ENCODE measurements around the gene MTA2. TPM values are rescaled to one million over a fixed set of nuclear protein-coding genes. Genes with fewer than 3 reads are reported as not detected.

Gene MTA2
- polyA plus RNA-seq, 1 donor from 2014 or later, result 130 TPM

- Histone ChIP-seq H3K79me2 (replicated peaks; ENCODE audit: insufficient read depth, low read length) (no peaks in the 10 kb centered on the region), H2AFZ (ENCODE audit: low read depth, low read length) (no peak overlapping the region)
These were observed 46.1 kb downstream of the MTA2 start for GRCh38 chr11:62555464-62556107.

DNA sequence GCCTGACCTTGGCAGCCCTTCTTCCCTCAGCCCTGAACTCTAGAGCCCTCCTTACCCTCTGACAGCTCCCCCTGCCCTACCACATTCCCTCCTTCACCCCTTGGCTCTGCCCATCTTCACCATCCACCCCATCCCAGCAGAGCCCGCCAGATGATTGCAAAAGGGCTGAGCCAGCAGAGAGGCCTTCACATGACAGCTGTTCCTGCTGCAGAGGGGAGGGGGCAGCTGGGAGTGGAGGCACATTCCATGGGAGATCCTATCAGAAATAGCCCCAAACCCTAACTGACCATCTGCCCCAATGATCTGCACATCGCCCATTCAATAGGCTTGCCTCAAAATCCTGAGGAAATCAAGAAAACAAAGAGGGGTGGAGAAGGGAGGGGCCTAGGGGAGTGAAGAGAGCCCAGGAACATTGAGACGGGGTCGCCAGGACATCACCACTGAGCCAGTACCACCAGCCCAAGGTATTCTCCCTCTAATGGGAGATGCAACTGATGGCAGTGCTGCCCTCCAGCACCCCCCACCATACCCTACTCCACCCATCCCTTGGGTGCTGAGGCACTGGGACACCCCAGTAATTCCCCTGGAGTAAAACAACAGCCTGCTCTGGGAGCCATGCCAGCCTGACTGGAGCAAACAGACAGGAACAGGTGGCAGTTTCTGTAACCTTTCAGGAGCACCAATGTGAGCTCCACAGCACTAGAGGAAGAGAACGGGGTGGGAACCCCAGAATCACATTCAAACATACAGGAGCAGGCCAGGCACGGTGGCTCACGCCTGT lies 47.1 kb downstream of the MTA2 start:
- no peaks in the 10 kb centered on the region for H3K36me3 ChIP-seq (ENCODE audit: insufficient read depth, low read length)
- H3K27me3 ChIP-seq (ENCODE audit: insufficient read depth, low read depth, low read length), result no peaks in the 10 kb centered on the region
- no peak for TF ChIP-seq TAF1 (IDR thresholded peaks at IDR 0.05; ENCODE audit: low read depth)
- no peak for TF ChIP-seq MXI1 (conservative IDR thresholded peaks at IDR 0.05; ENCODE audit: poor library complexity, severe bottlenecking)
- no peak for TF ChIP-seq POLR2AphosphoS5 (IDR thresholded peaks at IDR 0.05)
- TF ChIP-seq CTCF (IDR thresholded peaks at IDR 0.05; ENCODE audit: poor library complexity, severe bottlenecking), result no peak
- no peak for TF ChIP-seq EZH2 (IDR thresholded peaks at IDR 0.05; ENCODE audit: borderline replicate concordance, insufficient read depth, low read length, poor library complexity, severe bottlenecking)
- no peak for TF ChIP-seq RAD21 (conservative IDR thresholded peaks at IDR 0.05)
- no peak for TF ChIP-seq SMC3 (conservative IDR thresholded peaks at IDR 0.05; ENCODE audit: poor library complexity)
- TF ChIP-seq EP300 (conservative IDR thresholded peaks at IDR 0.05; ENCODE audit: poor library complexity, severe bottlenecking), result no peak
- TF ChIP-seq, protein P1, sequence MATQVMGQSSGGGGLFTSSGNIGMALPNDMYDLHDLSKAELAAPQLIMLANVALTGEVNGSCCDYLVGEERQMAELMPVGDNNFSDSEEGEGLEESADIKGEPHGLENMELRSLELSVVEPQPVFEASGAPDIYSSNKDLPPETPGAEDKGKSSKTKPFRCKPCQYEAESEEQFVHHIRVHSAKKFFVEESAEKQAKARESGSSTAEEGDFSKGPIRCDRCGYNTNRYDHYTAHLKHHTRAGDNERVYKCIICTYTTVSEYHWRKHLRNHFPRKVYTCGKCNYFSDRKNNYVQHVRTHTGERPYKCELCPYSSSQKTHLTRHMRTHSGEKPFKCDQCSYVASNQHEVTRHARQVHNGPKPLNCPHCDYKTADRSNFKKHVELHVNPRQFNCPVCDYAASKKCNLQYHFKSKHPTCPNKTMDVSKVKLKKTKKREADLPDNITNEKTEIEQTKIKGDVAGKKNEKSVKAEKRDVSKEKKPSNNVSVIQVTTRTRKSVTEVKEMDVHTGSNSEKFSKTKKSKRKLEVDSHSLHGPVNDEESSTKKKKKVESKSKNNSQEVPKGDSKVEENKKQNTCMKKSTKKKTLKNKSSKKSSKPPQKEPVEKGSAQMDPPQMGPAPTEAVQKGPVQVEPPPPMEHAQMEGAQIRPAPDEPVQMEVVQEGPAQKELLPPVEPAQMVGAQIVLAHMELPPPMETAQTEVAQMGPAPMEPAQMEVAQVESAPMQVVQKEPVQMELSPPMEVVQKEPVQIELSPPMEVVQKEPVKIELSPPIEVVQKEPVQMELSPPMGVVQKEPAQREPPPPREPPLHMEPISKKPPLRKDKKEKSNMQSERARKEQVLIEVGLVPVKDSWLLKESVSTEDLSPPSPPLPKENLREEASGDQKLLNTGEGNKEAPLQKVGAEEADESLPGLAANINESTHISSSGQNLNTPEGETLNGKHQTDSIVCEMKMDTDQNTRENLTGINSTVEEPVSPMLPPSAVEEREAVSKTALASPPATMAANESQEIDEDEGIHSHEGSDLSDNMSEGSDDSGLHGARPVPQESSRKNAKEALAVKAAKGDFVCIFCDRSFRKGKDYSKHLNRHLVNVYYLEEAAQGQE (IDR thresholded peaks at IDR 0.05; ENCODE audit: borderline replicate concordance), result no peak
- no peaks in the 10 kb centered on the region for H3K79me2 ChIP-seq (replicated peaks; ENCODE audit: insufficient read depth, low read length)
- no peaks in the 10 kb centered on the region for H3K9me3 ChIP-seq (ENCODE audit: low read length)
- no peaks in the 10 kb centered on the region for H4K20me1 ChIP-seq (ENCODE audit: insufficient read depth)
- H3K4me2 ChIP-seq (ENCODE audit: low read length), result no peak overlapping the region
- H2AFZ ChIP-seq (ENCODE audit: low read depth, low read length), result no peak overlapping the region
- no peak overlapping the region for H3K9ac ChIP-seq (ENCODE audit: low read length)
- H3K9me2 ChIP-seq (ENCODE audit: insufficient read depth, low read length), result no peaks in the 10 kb centered on the region
- H3F3A ChIP-seq (ENCODE audit: insufficient read depth, low read length, poor library complexity, severe bottlenecking), result no peaks in the 10 kb centered on the region
- no peak overlapping the region for H3K4me3 ChIP-seq (ENCODE audit: low read length)
- H3K27ac ChIP-seq (ENCODE audit: low read length), result no peak overlapping the region

More at GRCh38 chr11:62555464-62556107, 46.1 kb downstream of the MTA2 start:
- Histone ChIP-seq H3K27ac (ENCODE audit: low read length) (no peak overlapping the region), H3F3A (ENCODE audit: insufficient read depth, low read length, poor library complexity, severe bottlenecking) (no peaks in the 10 kb centered on the region), H3K36me3 (ENCODE audit: insufficient read depth, low read length) (no peaks in the 10 kb centered on the region), H4K20me1 (ENCODE audit: insufficient read depth) (no peaks in the 10 kb centered on the region), H3K4me2 (ENCODE audit: low read length) (no peak overlapping the region), H3K4me3 (ENCODE audit: low read length) (no peak overlapping the region), H3K9me2 (ENCODE audit: insufficient read depth, low read length) (no peaks in the 10 kb centered on the region), H3K9ac (ENCODE audit: low read length) (no peak overlapping the region), H3K27me3 (ENCODE audit: insufficient read depth, low read depth, low read length) (no peaks in the 10 kb centered on the region), H3K9me3 (ENCODE audit: low read length) (no peaks in the 10 kb centered on the region)
- TF ChIP-seq CTCF (IDR thresholded peaks at IDR 0.05; ENCODE audit: poor library complexity, severe bottlenecking), result no peak
- no peak for TF ChIP-seq TAF1 (IDR thresholded peaks at IDR 0.05; ENCODE audit: low read depth)
- no peak for TF ChIP-seq POLR2AphosphoS5 (IDR thresholded peaks at IDR 0.05)
- no peak for TF ChIP-seq MXI1 (conservative IDR thresholded peaks at IDR 0.05; ENCODE audit: poor library complexity, severe bottlenecking)
